Heart right ventricle (tissue), 16 donors: ENCODE measurements around the gene COX8A. TPM values are rescaled to one million over a fixed set of nuclear protein-coding genes. Genes with fewer than 3 reads are reported as not detected.
A peak's percentile ranks its signal among the peaks of the same experiment; 100 is the strongest.

ENCODE experiments used
- ATAC-seq, 8 donors: fragments of 200-7000 bp; cut with Tn5 transposase; one replicate each; pipeline ENCODE4 v1.9.1; 2020; ENCODE audit warnings: mild to moderate bottlenecking in 8 of 8, moderate library complexity in 8 of 8, moderate number of reproducible peaks in 1 of 8
- DNase-seq, 2 donors: peaks; one replicate each; pipeline ENCODE4 v3.0.0-alpha.2; 2020
- H3K27ac ChIP-seq, 10 donors: fragments of 200-600 bp; sonication (generic) in 2 of 10; one replicate each; pipeline versions ENCODE4 v1.5.0 to v1.8.0; 2020 to 2022; ENCODE audit warnings: mild to moderate bottlenecking in 3 of 10
- H3K27me3 ChIP-seq, 7 donors: fragments of 200-600 bp; one replicate each; pipeline ENCODE4 v1.8.0; 2021 to 2022; ENCODE audit warnings: mild to moderate bottlenecking in 2 of 7
- H3K36me3 ChIP-seq, 9 donors: fragments of 200-600 bp; sonication (generic) in 1 of 9; one replicate each; pipeline versions ENCODE4 v1.5.0 to v1.8.0; 2020 to 2022; ENCODE audit warnings: mild to moderate bottlenecking in 2 of 9
- H3K4me1 ChIP-seq, 9 donors: fragments of 200-600 bp; sonication (generic) in 1 of 9; one replicate each; pipeline versions ENCODE4 v1.5.0 to v1.8.0; 2020 to 2022; ENCODE audit warnings: mild to moderate bottlenecking in 4 of 9
- H3K4me3 ChIP-seq, 10 donors: fragments of 200-600 bp; sonication (generic) in 2 of 10; one replicate each; pipeline versions ENCODE4 v1.5.0 to v1.8.0; 2020 to 2022; ENCODE audit warnings: mild to moderate bottlenecking in 7 of 10, moderate library complexity in 2 of 10
- H3K9me3 ChIP-seq, 11 donors: fragments of 200-600 bp in 10 of 11; sonication (generic) in 2 of 11; one replicate each; pipeline versions ENCODE4 v1.5.0 to v1.8.0; 2013 to 2022; ENCODE audit warnings: mild to moderate bottlenecking in 2 of 11, control low read depth in 1 of 11, moderate library complexity in 1 of 11
- CTCF ChIP-seq, 9 donors: fragments of 200-600 bp; sonication (generic) in 2 of 9; IDR thresholded peaks; one replicate each; pipeline versions ENCODE4 v1.5.0 to v1.8.0; 2021 to 2022; ENCODE audit warnings: antibody characterized with exemption in 9 of 9, mild to moderate bottlenecking in 5 of 9, moderate library complexity in 1 of 9
- WGBS, 2 donors: extraction: QIAGEN DNeasy Blood & Tissue Kit; methylation state at CpG; one replicate each; pipeline ENCODE4 v1.1.7; 2013; ENCODE audit warnings: inconsistent platforms in 1 of 2; 5-methylcytosine and 5-hydroxymethylcytosine counted together
- intact Hi-C, 10 donors: fragments of 100-400 bp; cut with DNase I; formaldehyde crosslinking; loops; one replicate each; pipeline versions ENCODE4 v1.11.1 to v1.14.2; 2022
- polyA plus RNA-seq, 2 donors: library from polyadenylated mRNA; stranded (reverse); fragments of 200-250 nt; gene quantifications; one replicate each; pipeline ENCODE4 v1.2.3, GENCODE V29; 2013
- total RNA-seq, 10 donors: library from RNA; stranded (reverse); fragmentation: NEBNext Ultra II Directional in 3 of 10; extraction: Animal tissue kit (Norgen Biotek cat#: 25700) in 3 of 10; gene quantifications; one replicate each; pipeline versions ENCODE4 v1.2.1 to v1.2.4, GENCODE V29; 2021 to 2023
- donor health status: Arrhythmogenic right ventricular cardiomyopathy.
- donor health status: ischemic (EF 13 %, LVEDD 7.1; RV severe dilation, severe dysfunction).
- donor health status: healthy with polysubstance abuse.
- donor health status: DM: no; HTN: yes; CAD: no.
- donor health status: DM: no; HTN: no; CAD: no.
- donor health status: ischemic (EF 25% LVEDD 6.9; RV normal size, moderate dysfunction).
- donor health status: ischemic (EF 25% LVEDD 5.7; RV mildly dilated, moderate dysfunction).
- donor health status: healthy.
- donor health status: DM: yes; HTN: yes; CAD: no.
- donor health status: Ischemic cardiomyopathy.
- donor health status: ischemic (EF 35%, LVEDD 5.7; RV mildly dilated, moderate dysfunction).
- donor health status: nonischemic (EF 11% LVEDD 7.7; RV severe dilation, severe dysfunction).
- donor health status: DM: yes; HTN: yes; CAD: no.
- donor health status: PGD.
- donor health status: ischemic (EF 29% LVEDD 5.4; RV normal size, mild dysfunction).
- donor health status: nonischemic (EF 23%, LVEDD 6.1; RV moderate dilation, normal function).

Gene COX8A
- total and polyA plus RNA-seq, 12 donors, result 868 to 2,481 (median 1,100) TPM

GRCh38 chr11:63985812-63986155 lies 11.4 kb downstream of the COX8A start:
- Histone ChIP-seq H3K27me3 (no peaks in the 10 kb centered on the region), H3K27ac (peak overlapping the region in 9 of 10 donors; percentile 78 to 92 (median 88)), H3K9me3 (no peaks in the 10 kb centered on the region), H3K4me3 (peak overlapping the region; percentile 79 to 100 (median 92)), H3K36me3 (peaks cover 0 to 28% (median 8%) of the 10 kb centered on the region in 9 donors), H3K4me1 (peaks cover 3 to 43% (median 22%) of the 10 kb centered on the region in 9 donors)
- intact Hi-C loops, result no loop called here
- peak; percentile 6 to 65 (median 53) for ATAC-seq
- DNase-seq, result peak in 1 of 2 donors; percentile 47
- TF ChIP-seq CTCF (IDR thresholded peaks at IDR 0.05), result no peak
- 1 to 4% methylated on average over 18 of the region's 18 CpGs for WGBS, 2 donors

DNA sequence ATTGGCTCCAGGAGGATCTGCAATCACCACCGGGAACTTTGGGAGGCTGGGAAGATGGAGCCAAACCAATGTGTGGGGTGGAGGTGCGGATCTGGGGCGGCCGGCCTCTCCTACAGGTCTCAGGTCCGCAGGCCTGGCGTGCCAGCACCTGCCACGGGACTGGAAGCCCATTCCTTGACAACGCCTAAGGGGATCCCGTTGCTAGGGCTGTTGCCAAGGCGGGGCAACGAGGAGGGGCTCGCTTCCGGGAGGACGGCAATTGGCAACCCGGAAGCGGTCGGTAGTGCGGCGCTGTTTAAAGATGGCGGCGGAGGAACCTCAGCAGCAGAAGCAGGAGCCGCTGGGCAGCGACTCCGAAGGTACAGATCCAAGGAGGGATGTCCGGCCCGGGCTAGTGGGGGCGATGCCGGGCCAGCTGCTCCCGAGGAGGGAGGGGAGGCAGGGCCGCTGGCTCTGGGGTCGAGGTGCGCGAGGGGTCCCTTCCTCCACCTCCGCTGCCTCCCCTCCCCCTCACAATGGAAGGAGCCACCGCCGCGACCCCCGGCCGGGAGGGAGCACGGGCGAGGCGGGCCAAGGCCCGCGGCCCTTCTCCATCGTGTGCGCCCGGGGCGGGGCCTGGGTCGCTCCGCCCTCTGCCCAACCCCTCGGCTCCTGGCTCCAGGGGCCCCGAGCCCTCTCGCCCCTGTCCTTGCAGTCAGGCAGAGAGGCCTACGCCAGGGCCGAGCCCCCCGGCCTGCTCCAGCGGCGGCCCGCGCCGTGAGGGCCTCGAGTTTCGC lies 11.9 kb downstream of the COX8A start, which contains the start of gene OTUB1:
OTUB1 (plus strand) TSS at position 283 of the 776 bp plus-strand sequence; CDS start at position 302, 19 bp downstream.
- peaks cover 3 to 41% (median 22%) of the 10 kb centered on the region in 9 donors for H3K4me1 ChIP-seq
- H3K27ac ChIP-seq, result peak within 1 kb of the TSS in 9 of 10 donors; percentile 78 to 92 (median 88)
- ATAC-seq (peak; percentile 88 to 96 (median 94)), DNase-seq (peak; percentile 91 to 92)
- H3K36me3 ChIP-seq, result peaks cover 0 to 34% (median 13%) of the 10 kb centered on the region in 9 donors
- no peaks in the 10 kb centered on the region for H3K27me3 ChIP-seq
- intact Hi-C loops, result no loop called here
- no peaks in the 10 kb centered on the region for H3K9me3 ChIP-seq
- TF ChIP-seq CTCF (IDR thresholded peaks at IDR 0.05), result peak in 2 of 9 donors; percentile 5 to 17
- H3K4me3 ChIP-seq, result peak within 1 kb of the TSS; percentile 79 to 100 (median 92)
- 0 to 1% methylated on average over 56 to 63 of the region's 63 CpGs for WGBS, 2 donors

- H3K9me3 ChIP-seq, result no peaks in the 10 kb centered on the region
- no peaks in the 10 kb centered on the region for H3K27me3 ChIP-seq
- peaks cover 0 to 40% (median 13%) of the 10 kb centered on the region in 9 donors for H3K36me3 ChIP-seq
- peak overlapping the region; percentile 79 to 100 (median 92) for H3K4me3 ChIP-seq
- intact Hi-C loops, result no loop called here
- peak overlapping the region in 9 of 10 donors; percentile 78 to 92 (median 88) for H3K27ac ChIP-seq
- H3K4me1 ChIP-seq, result peaks cover 3 to 37% (median 22%) of the 10 kb centered on the region in 9 donors
- DNase-seq, result no peak
- ATAC-seq, result peak in 2 of 8 donors; percentile 1 to 5
- TF ChIP-seq CTCF (IDR thresholded peaks at IDR 0.05), result no peak
- 35 to 36% methylated on average over 25 of the region's 25 CpGs for WGBS, 2 donors
Observed at GRCh38 chr11:63986932-63987513, 12.6 kb downstream of the COX8A start.

GRCh38 chr11:63991558-63991957 lies 17.1 kb downstream of the COX8A start:
- 90 to 93% methylated on average over 10 of the region's 10 CpGs for WGBS, 2 donors
- intact Hi-C loops, result no loop called here

More at GRCh38 chr11:63991558-63991957, 17.1 kb downstream of the COX8A start:
- no peak overlapping the region for H3K27ac ChIP-seq
- H3K4me3 ChIP-seq, result no peak overlapping the region
- ATAC-seq, result no peak
- DNase-seq, result no peak
- H3K9me3 ChIP-seq, result no peaks in the 10 kb centered on the region
- TF ChIP-seq CTCF (IDR thresholded peaks at IDR 0.05), result no peak
- peaks cover 0 to 34% (median 19%) of the 10 kb centered on the region in 9 donors for H3K4me1 ChIP-seq
- no peaks in the 10 kb centered on the region for H3K27me3 ChIP-seq
- peaks cover 0 to 84% (median 21%) of the 10 kb centered on the region in 9 donors for H3K36me3 ChIP-seq
